T-helper 2 cell (primary cell): ENCODE results near the gene IGSF5.

Experiments used
- DNase-seq, 5 experiments: peaks; one replicate each; pipeline versions ENCODE4 v3.0.0 to v3.0.0-alpha.2; 2012 to 2022

Gene IGSF5

GRCh38 chr21:39834543-39834942, 89.6 kb downstream of the IGSF5 start:
- no peak for DNase-seq

- DNase-seq = no peak
These were observed 92.9 kb downstream of the IGSF5 start for GRCh38 chr21:39837861-39838359.

DNA sequence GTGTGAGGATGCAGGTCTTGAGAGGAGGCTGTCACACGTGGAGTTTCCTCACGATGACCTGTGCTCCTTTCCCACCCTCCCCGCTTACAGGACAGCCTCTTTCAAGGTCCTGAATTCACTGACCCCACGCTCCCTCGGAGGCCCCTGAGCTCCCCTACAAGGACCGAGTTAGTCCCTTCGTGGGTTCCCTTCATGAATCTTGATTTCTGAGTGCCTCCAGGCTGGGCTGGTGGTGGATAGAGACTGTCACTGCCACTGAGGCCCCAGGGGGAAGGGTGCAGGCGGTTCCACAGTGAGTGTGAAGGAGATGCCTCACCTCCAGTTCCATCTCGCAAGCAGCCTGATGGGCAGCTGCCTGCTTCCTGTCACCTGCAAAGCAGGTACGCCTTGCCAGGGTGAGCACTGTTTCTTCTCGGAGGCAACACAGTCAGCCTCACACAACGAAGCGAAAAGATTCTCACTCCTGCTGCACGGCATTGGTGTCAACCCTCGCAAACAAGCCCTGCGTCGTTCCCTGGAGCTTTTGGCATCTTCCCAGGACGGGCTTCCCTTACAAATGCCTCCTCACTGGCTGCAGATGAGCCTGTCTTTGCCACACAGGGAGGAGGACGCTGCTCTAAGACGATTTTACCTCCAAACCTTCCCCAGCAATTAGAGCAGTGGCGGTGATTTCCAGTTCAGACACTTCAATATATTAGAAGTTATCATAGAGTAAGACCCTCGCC, 95.6 kb downstream of the IGSF5 start:
- DNase-seq = no peak

- no peak for DNase-seq
These were observed 97.9 kb downstream of the IGSF5 start for GRCh38 chr21:39842741-39843459.

DNA sequence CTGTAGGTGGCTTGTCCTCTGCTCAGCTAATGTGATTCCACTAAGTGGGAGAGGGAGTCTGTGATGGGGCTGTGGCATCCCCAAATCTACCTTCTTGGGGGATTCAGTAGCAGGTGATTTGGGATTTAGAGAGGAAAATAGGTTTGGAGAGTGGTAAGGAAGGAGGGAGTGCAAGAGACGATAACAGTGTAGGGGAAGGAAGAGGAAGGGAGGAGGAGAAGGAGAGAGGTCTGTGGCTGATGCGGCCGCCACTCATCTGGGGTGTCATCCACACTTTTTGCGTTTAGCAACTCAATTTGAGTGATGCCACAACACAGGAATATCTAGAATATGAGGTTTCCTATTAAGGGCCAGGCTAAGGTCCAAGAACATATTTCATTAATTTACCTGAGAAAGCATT, 98.5 kb downstream of the IGSF5 start:
- no peak for DNase-seq

- no peak for DNase-seq
These were observed 98.9 kb downstream of the IGSF5 start for GRCh38 chr21:39843916-39844315.

GRCh38 chr21:39845571-39846130, 100.7 kb downstream of the IGSF5 start:
- no peak for DNase-seq

DNA sequence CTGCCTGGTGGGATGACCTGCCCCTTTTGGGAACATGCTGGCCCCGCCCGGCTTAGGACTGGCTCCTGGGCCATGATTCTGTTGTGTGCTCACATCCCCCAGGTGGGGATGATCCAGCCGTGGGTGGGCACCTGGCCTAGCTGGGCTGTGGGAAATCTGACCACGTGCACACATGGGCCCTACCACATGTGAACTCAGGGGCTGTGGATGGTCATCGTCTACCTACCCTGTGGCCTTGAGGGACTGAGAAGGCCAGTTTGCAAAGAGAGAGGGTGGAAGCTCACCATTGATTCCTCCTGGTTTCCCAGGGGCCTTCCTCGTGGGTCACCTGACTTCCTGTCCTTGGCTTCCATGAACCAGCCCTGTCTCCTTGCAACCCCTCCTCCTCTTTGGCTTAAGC, 102.9 kb downstream of the IGSF5 start:
- no peak for DNase-seq

DNA sequence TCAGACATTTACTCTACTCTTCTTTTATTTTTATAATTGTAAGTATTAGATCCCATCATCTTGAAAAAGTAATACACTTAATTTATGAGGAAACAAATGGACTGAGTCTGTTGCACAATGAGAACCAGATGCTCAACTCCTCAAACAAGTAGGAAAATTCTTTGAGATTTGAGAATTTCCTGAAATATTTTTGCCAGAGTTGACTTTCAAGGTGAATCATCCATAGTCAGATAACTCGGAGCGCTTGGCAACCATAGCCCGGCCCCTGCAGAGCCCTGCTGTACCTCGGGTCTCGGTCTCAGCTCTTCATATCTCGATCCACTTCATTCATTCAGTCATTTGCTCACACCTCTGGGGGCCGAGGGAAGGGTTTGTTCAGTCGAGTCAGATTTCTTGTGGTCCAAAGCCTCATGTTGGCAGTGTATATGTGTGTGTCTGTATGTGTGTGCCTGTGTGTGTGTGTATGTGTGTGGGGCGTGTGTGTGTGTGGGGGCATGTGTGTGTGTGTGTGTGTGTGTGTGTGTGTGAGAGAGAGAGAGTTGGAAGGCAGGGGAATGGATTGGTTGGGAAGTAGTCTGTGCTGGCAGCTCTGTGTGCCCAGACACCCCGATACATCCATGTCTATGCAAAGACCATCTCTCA, 104.2 kb downstream of the IGSF5 start:
- no peak for DNase-seq

- no peak for DNase-seq
These were observed 105.3 kb downstream of the IGSF5 start for GRCh38 chr21:39850333-39850732.

DNA sequence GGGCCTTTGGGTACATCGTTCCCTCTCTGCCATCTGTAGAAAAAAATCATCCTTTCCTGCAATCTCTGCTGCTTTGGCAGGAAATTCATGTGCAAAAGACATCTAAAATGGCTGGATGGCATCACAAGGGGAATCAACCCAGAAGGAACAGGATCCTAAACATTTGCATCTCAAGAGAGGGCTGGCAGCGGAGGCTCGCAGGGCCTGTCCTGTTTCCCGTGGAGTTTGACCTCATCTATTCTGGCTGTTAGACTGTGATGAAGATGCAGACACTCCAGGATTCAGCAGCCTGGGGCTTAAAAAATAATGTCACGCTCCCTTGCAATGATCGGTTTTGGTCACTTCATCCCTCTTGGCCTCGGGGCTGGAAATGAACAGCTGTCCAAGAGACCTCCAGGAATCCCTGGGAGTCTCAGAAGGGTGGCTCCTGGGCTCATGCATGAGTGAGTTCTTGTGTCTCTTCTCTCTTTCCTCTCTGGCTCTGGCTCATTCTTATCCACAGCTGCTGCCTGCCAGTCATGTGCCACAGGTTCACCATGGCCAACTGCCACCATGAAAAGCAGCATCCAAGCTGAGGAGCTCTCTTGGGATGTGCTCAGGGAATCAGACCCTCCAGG, 106.1 kb downstream of the IGSF5 start:
- DNase-seq = no peak
